Measurements from ENCODE around the gene PCSK5. TPM values are rescaled to one million over a fixed set of nuclear protein-coding genes. Genes with fewer than 3 reads are reported as not detected.

PCSK5 gene
- polyA plus RNA-seq, 1 donor (not counting 4 experiments of a cell fraction or from before 2014, with no cell fraction given): 1.9 TPM

DNA sequence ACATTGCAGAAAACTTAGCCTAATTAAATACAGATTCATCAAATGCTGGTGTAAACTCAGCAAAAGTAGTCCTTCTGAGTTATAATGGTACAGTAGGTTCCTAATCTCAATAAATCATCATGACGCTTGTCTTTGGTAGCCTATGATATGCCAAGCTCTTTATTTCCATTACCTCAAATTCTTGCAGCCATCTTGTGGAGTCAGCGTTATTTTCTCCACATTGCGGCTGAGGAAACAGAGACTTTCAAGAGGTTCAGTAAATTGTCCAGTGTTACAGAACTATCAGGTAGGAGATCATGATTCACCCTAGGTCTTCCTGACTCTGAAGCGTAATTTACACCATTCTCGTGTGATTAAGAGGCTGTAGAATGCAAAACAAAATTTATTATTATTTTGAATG lies 237.2 kb downstream of the PCSK5 start:
- Histone ChIP-seq H3K27ac (ENCODE audit: control insufficient read depth, insufficient read depth, low read length) (no peak overlapping the region), H2AFZ (ENCODE audit: control insufficient read depth, low read length) (no peak overlapping the region), H3K4me2 (ENCODE audit: control insufficient read depth, extremely low read depth, insufficient read depth, low read depth, low read length) (no peak overlapping the region), H3K4me3 (ENCODE audit: control insufficient read depth in 2 of 3, extremely low read depth in 1 of 3, insufficient read depth in 2 of 3, low read depth in 1 of 3, low read length in 3 of 3) (no peak overlapping the region), H3K9me3 (ENCODE audit: control insufficient read depth, low read depth, low read length) (no peaks in the 10 kb centered on the region), H3K9ac (ENCODE audit: control insufficient read depth, extremely low read depth, insufficient read depth, low read length) (no peak overlapping the region), H3K4me1 (ENCODE audit: control insufficient read depth, extremely low read depth, insufficient read depth, low read length) (no peaks in the 10 kb centered on the region), H3K79me2 (ENCODE audit: control insufficient read depth, insufficient read depth, low read length) (no peaks in the 10 kb centered on the region), H3K36me3 (ENCODE audit: control insufficient read depth in 2 of 2, extremely low read depth in 1 of 2, insufficient read depth in 2 of 2, low read length in 2 of 2) (no peaks in the 10 kb centered on the region), H4K20me1 (ENCODE audit: control insufficient read depth, extremely low read depth, insufficient read depth, low read length) (no peaks in the 10 kb centered on the region), H3K27me3 (ENCODE audit: control insufficient read depth, extremely low read depth, insufficient read depth, low read length) (no peaks in the 10 kb centered on the region), H3K9me1 (ENCODE audit: control insufficient read depth, extremely low read depth, insufficient read depth, low read length) (no peaks in the 10 kb centered on the region)
- FAIRE-seq: no peak
- TF ChIP-seq EZH2 (IDR thresholded peaks at IDR 0.05; ENCODE audit: low read length): no peak
- TF ChIP-seq, protein P1, sequence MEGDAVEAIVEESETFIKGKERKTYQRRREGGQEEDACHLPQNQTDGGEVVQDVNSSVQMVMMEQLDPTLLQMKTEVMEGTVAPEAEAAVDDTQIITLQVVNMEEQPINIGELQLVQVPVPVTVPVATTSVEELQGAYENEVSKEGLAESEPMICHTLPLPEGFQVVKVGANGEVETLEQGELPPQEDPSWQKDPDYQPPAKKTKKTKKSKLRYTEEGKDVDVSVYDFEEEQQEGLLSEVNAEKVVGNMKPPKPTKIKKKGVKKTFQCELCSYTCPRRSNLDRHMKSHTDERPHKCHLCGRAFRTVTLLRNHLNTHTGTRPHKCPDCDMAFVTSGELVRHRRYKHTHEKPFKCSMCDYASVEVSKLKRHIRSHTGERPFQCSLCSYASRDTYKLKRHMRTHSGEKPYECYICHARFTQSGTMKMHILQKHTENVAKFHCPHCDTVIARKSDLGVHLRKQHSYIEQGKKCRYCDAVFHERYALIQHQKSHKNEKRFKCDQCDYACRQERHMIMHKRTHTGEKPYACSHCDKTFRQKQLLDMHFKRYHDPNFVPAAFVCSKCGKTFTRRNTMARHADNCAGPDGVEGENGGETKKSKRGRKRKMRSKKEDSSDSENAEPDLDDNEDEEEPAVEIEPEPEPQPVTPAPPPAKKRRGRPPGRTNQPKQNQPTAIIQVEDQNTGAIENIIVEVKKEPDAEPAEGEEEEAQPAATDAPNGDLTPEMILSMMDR (optimal IDR thresholded peaks at IDR 0.05 in 1 of 3, IDR thresholded peaks at IDR 0.05 in 1 of 3, conservative IDR thresholded peaks at IDR 0.05 in 1 of 3; ENCODE audit: extremely low read depth in 1 of 3, insufficient read depth in 2 of 3, low read length in 3 of 3): no peak
- DNase-seq (ENCODE audit: low read depth, low spot score): no peak
- dilution Hi-C loops (cut with MboI; ENCODE audit: extremely low pct_ligation_motif_present, low sequenced_read_pairs): no loop called here

DNA sequence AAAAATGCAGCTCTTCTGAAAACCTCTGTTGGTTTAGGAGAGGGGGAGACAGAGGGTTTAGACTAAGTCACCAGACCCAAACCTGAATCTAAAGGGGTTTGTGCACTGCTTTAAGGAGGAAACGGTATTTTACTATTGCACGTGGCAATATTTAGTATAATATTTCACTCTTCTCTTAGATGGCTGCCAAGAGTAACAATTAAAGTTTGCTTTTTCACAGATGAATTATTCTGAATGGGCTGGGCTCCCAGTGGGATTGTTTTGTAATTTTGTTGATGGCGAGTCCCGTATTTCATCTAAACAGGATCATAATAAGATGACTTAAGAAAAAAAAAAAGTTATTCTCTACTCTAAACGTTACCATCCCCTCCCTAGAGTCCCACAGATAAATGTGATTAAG lies 245.4 kb downstream of the PCSK5 start:
- H3K4me2 ChIP-seq (ENCODE audit: control insufficient read depth, extremely low read depth, insufficient read depth, low read depth, low read length): no peak overlapping the region
- dilution Hi-C loops (cut with MboI; ENCODE audit: extremely low pct_ligation_motif_present, low sequenced_read_pairs): no loop called here
- H4K20me1 ChIP-seq (ENCODE audit: control insufficient read depth, extremely low read depth, insufficient read depth, low read length): no peaks in the 10 kb centered on the region
- no peaks in the 10 kb centered on the region for H3K79me2 ChIP-seq (ENCODE audit: control insufficient read depth, insufficient read depth, low read length)
- no peak overlapping the region for H3K4me3 ChIP-seq (ENCODE audit: control insufficient read depth in 2 of 3, extremely low read depth in 1 of 3, insufficient read depth in 2 of 3, low read depth in 1 of 3, low read length in 3 of 3)
- H3K27me3 ChIP-seq (ENCODE audit: control insufficient read depth, extremely low read depth, insufficient read depth, low read length): no peaks in the 10 kb centered on the region
- H3K9ac ChIP-seq (ENCODE audit: control insufficient read depth, extremely low read depth, insufficient read depth, low read length): no peak overlapping the region
- no peak overlapping the region for H2AFZ ChIP-seq (ENCODE audit: control insufficient read depth, low read length)
- TF ChIP-seq, protein P1 (optimal IDR thresholded peaks at IDR 0.05 in 1 of 3, IDR thresholded peaks at IDR 0.05 in 1 of 3, conservative IDR thresholded peaks at IDR 0.05 in 1 of 3; ENCODE audit: extremely low read depth in 1 of 3, insufficient read depth in 2 of 3, low read length in 3 of 3): no peak
- TF ChIP-seq EZH2 (IDR thresholded peaks at IDR 0.05; ENCODE audit: low read length): no peak
- no peaks in the 10 kb centered on the region for H3K9me1 ChIP-seq (ENCODE audit: control insufficient read depth, extremely low read depth, insufficient read depth, low read length)
- H3K4me1 ChIP-seq (ENCODE audit: control insufficient read depth, extremely low read depth, insufficient read depth, low read length): peaks cover 6% of the 10 kb centered on the region
- no peaks in the 10 kb centered on the region for H3K36me3 ChIP-seq (ENCODE audit: control insufficient read depth in 2 of 2, extremely low read depth in 1 of 2, insufficient read depth in 2 of 2, low read length in 2 of 2)
- H3K9me3 ChIP-seq (ENCODE audit: control insufficient read depth, low read depth, low read length): no peaks in the 10 kb centered on the region
- no peak overlapping the region for H3K27ac ChIP-seq (ENCODE audit: control insufficient read depth, insufficient read depth, low read length)
- FAIRE-seq (no peak), DNase-seq (ENCODE audit: low read depth, low spot score) (no peak)
